Activated CD8-positive, alpha-beta memory T cell treated with anti-CD3 and anti-CD28 coated beads, Interleukin-2, amount 50 U/mL, for 24 hours (primary cell): ENCODE measurements around the gene GLI3.

Experiments
- DNase-seq: peaks from one replicate; pipeline ENCODE4 v3.0.0-alpha.2; 2020; ENCODE audit errors: extremely low read depth

Gene GLI3

GRCh38 chr7:42082144-42082543, 154.9 kb downstream of the GLI3 start:
- DNase-seq = no peak

- DNase-seq = no peak
Observed at GRCh38 chr7:42081671-42082070, 155.3 kb downstream of the GLI3 start.

GRCh38 chr7:42080841-42081586, 156.0 kb downstream of the GLI3 start:
- DNase-seq = no peak

- no peak for DNase-seq
Observed at GRCh38 chr7:42077271-42078135, 159.5 kb downstream of the GLI3 start.

GRCh38 chr7:42076870-42077269, 160.1 kb downstream of the GLI3 start:
- DNase-seq = no peak

GRCh38 chr7:42075418-42075817, 161.6 kb downstream of the GLI3 start:
- no peak for DNase-seq

- no peak for DNase-seq
Observed at GRCh38 chr7:42074076-42074475, 162.9 kb downstream of the GLI3 start.

- no peak for DNase-seq
Observed at GRCh38 chr7:42071372-42072261, 165.4 kb downstream of the GLI3 start.

GRCh38 chr7:42070068-42070467, 166.9 kb downstream of the GLI3 start:
- DNase-seq = no peak

- DNase-seq = no peak
Observed at GRCh38 chr7:42069590-42069989, 167.4 kb downstream of the GLI3 start.

GRCh38 chr7:42068554-42069280, 168.3 kb downstream of the GLI3 start:
- no peak for DNase-seq

- no peak for DNase-seq
Observed at GRCh38 chr7:42065942-42066341, 171.1 kb downstream of the GLI3 start.

- DNase-seq = no peak
Observed at GRCh38 chr7:42065015-42065414, 172.0 kb downstream of the GLI3 start.

- no peak for DNase-seq
Observed at GRCh38 chr7:42064534-42064933, 172.5 kb downstream of the GLI3 start.

GRCh38 chr7:42059275-42059674, 177.7 kb downstream of the GLI3 start:
- no peak for DNase-seq

GRCh38 chr7:42057331-42057730, 179.7 kb downstream of the GLI3 start:
- no peak for DNase-seq

GRCh38 chr7:42055171-42055570, 181.8 kb downstream of the GLI3 start:
- DNase-seq = no peak

- no peak for DNase-seq
Observed at GRCh38 chr7:42053834-42054233, 183.2 kb downstream of the GLI3 start.

GRCh38 chr7:42049761-42050160, 187.2 kb downstream of the GLI3 start:
- DNase-seq = no peak

GRCh38 chr7:42046483-42046882, 190.5 kb downstream of the GLI3 start:
- no peak for DNase-seq

- no peak for DNase-seq
Observed at GRCh38 chr7:42045961-42046360, 191.0 kb downstream of the GLI3 start.
